PFSK-1 (cell line): Measurements from ENCODE around the gene PIEZO2.

ENCODE experiments used
- FOXP2 ChIP-seq: optimal IDR thresholded peaks from 2 replicates; pipeline ENCODE3; 2011; ENCODE audit warnings: borderline replicate concordance, control low read depth, inconsistent platforms; ENCODE audit not compliant: insufficient read depth; ENCODE audit errors: extremely low read length, extremely low read depth
- POLR2AphosphoS5 ChIP-seq: IDR thresholded peaks from 2 replicates; pipeline ENCODE4 v1.6.1; 2012; ENCODE audit warnings: low read depth, mild to moderate bottlenecking, control low read depth, low read length, moderate library complexity
- REST ChIP-seq, 2 experiments: IDR thresholded peaks; 2 replicates each; pipeline versions ENCODE4 v1.6.1 to v1.8.0; 2011 to 2012; ENCODE audit warnings: low read depth in 2 of 2, low read length in 2 of 2, control low read depth in 1 of 2, inconsistent platforms in 1 of 2, mild to moderate bottlenecking in 1 of 2, moderate library complexity in 1 of 2; ENCODE audit not compliant: insufficient read depth in 1 of 2
- SIN3A ChIP-seq: IDR thresholded peaks from 2 replicates; pipeline ENCODE4 v1.6.1; 2012; ENCODE audit warnings: mild to moderate bottlenecking, low read length, moderate library complexity, borderline replicate concordance; ENCODE audit not compliant: insufficient read depth
- TAF1 ChIP-seq: IDR thresholded peaks from 2 replicates; pipeline ENCODE4 v1.6.1; 2012; ENCODE audit warnings: low read length, control low read depth, borderline replicate concordance; ENCODE audit not compliant: insufficient read depth

The PIEZO2 gene

GRCh38 chr18:10973567-10974203 is 175.7 kb downstream of the PIEZO2 start:
- TF ChIP-seq TAF1 (no peak), SIN3A (no peak), REST (IDR thresholded peaks at IDR 0.05; ENCODE audit: insufficient read depth in 1 of 2, low read depth in 2 of 2, low read length in 2 of 2) (no peak), FOXP2 (no peak), POLR2AphosphoS5 (no peak)

DNA sequence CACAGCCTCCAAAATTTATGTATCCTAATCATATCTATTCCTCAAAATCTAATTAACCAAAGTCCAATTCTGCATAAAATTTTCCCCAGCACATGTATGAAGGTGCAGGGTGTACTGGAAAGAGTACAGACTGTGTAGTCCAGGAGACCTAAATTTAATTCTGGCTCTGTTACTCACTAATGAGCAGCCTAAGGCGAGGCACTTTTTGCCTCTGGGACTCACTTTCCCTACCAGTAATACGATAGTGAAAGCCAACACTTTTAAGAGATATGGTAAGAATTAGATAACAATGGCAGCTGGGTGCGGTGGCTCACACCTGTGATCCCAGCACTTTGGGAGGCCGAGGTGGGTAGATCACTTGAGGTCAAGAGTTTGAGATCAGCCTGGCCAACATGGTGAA is 177.7 kb downstream of the PIEZO2 start:
- TF ChIP-seq REST (IDR thresholded peaks at IDR 0.05; ENCODE audit: insufficient read depth in 1 of 2, low read depth in 2 of 2, low read length in 2 of 2) (no peak), FOXP2 (no peak), SIN3A (no peak), TAF1 (no peak), POLR2AphosphoS5 (no peak)

- TF ChIP-seq REST (IDR thresholded peaks at IDR 0.05; ENCODE audit: insufficient read depth in 1 of 2, low read depth in 2 of 2, low read length in 2 of 2) (no peak), POLR2AphosphoS5 (no peak), TAF1 (no peak), SIN3A (no peak), FOXP2 (no peak)
Observed at GRCh38 chr18:10965119-10965518, 184.2 kb downstream of the PIEZO2 start.

DNA sequence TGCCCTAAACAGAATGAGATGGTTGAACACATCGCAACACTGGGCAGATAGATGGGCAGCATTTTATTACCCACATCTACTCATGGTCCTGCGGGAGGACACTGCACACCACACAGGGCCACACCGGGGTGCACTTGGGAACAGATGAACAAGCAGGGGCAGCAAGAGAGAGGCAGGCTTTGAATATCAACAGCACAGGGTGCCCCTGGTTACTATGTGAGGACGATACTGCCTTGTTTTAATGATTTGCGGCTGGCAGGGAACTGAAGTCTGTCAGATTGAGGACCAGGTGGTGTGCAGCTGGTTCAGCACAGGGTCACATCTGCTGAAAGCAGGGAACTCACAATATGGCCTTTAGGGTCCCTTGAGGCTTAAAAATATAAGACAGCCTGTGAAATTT is 195.7 kb downstream of the PIEZO2 start:
- TF ChIP-seq TAF1 = no peak
- TF ChIP-seq FOXP2 = no peak
- no peak for TF ChIP-seq POLR2AphosphoS5
- no peak for TF ChIP-seq SIN3A

DNA sequence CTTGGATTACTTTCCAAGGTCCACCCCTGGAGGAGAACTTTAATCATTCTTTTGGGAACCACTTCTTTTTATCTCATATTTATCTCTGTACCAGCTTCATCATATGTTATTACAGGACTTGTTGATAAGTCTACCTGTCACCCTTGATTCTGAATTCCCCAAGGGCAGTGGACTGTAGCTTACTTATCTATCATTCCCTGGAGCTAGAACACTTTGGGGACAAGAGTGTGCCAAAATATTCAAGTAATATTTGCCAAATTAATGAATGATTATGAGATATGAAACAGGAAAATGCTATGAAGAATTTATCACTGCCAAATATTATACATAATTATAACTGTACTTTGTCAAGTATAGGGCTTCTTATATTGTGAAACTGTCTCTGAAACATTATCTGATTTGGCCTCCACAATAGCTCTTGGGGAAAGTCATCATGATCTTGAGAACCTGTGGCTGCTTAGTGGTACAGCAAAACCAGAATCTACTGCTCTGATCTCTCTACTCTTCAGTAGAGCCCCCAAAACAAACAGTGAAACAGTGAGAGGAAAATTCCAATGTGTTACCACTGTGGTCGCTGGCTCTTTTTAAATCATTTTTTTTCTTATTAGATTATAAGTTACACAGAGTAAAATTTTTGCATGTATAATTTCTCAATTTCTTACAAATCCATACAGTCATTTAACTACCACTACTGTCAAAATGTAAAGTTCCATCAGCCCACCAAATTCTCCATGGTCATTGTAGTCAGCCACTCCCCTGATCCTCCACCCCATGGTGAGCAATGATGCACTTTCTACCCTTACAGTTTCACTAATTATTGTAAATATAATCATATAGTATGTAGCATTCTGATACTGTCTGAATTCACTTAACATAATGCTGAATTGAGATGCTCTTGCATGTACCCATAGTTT is 197.5 kb downstream of the PIEZO2 start:
- TF ChIP-seq POLR2AphosphoS5 = no peak
- TF ChIP-seq TAF1 = no peak
- no peak for TF ChIP-seq SIN3A
- no peak for TF ChIP-seq FOXP2
- no peak for TF ChIP-seq REST (IDR thresholded peaks at IDR 0.05; ENCODE audit: insufficient read depth in 1 of 2, low read depth in 2 of 2, low read length in 2 of 2)
